GM21367 (cell line): ENCODE results near the gene LMBRD1.
A peak's percentile ranks its signal among the peaks of the same experiment; 100 is the strongest.
"Not testable (repeated sequence)": the region's sequence is repeated elsewhere in the genome, so short reads cannot be mapped to it uniquely, and the experiment has no call there.

Experiments used
- ATAC-seq: cut with Tn5 transposase; IDR thresholded peaks from one replicate; pipeline ENCODE4 v1.9.1; 2021; ENCODE audit not compliant: unreplicated experiment

The LMBRD1 gene

DNA sequence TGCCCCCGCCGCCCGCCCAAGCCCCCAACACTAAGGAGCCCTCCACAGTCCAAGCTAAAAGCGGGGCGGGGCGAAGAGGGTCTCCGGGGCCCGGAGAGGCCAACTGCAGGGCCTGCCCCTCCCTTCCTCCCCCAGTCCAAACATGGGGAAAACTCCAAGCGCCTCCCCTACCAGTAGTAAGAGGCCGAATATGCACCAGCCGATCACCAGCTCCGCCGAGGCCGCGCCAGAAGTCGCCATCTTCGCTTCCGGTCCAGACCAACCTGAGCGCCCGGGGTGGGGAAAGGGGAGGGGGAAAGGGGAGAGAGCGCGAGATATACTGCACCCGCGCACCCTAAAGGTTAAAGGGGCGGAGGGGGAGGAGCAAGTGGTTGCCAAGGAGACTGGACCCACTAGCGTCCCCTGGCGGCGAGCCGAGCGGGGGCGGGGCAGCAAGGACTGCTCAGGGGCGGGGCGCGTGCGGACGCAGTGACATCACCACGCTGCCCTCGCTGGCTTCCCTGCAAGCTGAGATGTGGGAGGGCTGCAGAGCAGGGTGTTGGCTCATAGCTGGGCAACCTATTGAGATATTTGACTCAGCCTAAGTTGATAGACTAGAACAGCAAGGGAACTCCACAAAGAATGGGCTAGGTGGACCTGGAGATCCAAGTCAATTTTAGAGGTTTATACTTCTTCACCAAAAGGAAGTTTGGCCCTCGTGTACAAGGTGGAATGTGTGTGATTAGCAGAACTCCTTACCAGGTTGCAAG is at the start of gene LMBRD1:
Gene LMBRD1, minus strand, starts transcription at position 369 of the 749 bp plus-strand sequence. Its CDS starts 129 bp downstream, at position 240.
- peak; percentile 96 for ATAC-seq

GRCh38 chr6:69846312-69846711 is 49.5 kb upstream of the LMBRD1 start:
- no peak for ATAC-seq

- ATAC-seq = no peak
These were observed 46.4 kb upstream of the LMBRD1 start for GRCh38 chr6:69843189-69843588.

DNA sequence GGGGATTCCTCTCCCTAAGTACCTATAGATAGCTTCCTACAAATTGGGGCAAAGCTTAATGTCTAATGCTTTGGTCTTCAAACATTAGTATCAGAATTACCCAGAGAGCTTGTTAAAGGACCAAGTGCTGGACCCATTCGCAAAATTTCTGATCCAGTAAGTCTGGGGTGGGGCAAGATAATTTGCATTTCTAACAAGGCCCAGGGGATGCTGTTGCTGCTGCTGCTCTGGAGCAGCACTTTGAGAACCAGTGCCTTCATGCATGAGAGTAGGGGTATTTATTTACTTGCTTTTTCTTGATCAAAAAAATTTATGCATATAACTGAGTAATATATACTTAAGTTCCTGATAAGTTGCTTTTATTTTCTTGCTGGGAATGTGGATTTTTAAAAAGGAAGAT is 45.1 kb upstream of the LMBRD1 start:
- no peak for ATAC-seq

- ATAC-seq = peak; percentile 84
These were observed 38.8 kb upstream of the LMBRD1 start for GRCh38 chr6:69835414-69836179.

- ATAC-seq = no peak
These were observed 35.7 kb upstream of the LMBRD1 start for GRCh38 chr6:69832558-69832957.

- ATAC-seq = no peak
These were observed 30.6 kb upstream of the LMBRD1 start for GRCh38 chr6:69827276-69827893.

DNA sequence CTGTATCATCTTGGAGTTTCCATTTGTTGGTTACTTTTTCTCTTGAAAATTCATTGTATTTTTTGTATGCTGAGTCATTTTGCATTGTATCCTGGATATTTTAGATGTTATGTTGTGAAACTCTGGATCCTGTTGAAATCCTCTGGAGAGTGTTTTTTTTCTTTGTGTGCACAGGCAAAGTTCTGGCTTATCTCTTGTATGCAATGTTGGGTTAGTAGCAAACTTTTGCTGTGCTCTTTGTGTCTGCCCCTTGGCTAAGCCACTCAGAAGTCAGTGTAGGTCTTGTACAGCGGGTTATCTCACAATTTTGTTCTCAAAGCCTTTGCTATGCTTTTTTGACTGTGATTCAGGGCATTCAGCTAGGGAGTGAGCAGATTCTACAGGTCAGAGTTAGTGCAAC is 29.1 kb upstream of the LMBRD1 start:
- ATAC-seq = no peak

- ATAC-seq = not testable (repeated sequence)
These were observed 27.5 kb upstream of the LMBRD1 start for GRCh38 chr6:69824355-69824754.

DNA sequence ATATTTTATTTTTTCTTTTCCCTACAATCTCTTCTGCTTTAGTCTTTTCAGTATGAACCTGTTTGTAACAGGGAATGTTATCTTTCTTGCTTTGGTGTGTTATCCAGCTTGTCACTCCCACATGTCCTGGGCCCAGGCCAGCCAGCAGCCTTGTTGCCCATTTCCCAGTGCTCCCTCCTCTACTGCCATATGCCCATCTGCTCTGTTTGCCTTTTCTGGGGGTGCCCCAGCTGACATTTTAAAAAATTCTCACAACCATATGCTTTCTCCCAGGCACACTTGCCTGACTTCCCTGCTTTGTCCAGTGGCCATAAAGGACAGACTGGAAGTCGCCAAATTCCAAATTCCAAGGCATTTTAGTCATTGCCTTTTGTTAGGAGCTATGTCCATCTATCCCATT is 23.6 kb upstream of the LMBRD1 start:
- ATAC-seq = no peak

DNA sequence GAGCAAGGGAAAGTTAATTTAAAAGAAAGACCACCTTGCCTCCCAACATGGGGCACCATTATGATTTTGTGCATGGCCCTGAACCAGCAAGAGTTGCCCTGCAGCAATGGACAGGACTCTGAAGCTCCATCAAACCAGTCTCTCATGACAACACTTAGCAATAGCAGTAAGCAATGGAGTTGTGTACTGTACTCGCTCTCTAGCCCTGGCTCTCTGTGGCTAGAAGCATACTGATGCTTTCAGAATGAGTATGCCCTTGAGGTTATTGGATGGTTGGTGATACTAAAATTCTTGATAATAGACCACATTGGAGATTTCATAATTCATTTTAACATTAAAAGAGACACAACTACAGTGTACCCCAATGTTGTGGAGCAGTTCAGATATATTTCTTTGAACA is 23.2 kb upstream of the LMBRD1 start:
- ATAC-seq = no peak

DNA sequence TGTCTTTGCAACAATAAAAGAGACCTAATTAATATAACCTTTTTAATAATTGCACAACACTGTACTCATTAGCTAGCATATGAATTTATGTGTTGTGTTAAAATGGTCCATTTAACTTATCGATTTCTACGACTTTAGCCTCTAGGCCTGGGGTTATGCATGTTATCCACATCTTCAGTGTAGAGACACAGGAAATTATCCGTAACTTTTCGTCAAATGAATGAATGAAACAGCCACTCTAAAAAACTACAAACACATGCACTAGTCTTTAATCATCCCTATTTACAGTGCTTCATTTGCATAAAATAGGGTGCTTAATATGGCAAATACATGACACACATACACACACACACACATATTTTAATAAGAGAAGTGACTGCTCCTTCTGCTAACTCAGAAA is 22.3 kb upstream of the LMBRD1 start:
- ATAC-seq = no peak

DNA sequence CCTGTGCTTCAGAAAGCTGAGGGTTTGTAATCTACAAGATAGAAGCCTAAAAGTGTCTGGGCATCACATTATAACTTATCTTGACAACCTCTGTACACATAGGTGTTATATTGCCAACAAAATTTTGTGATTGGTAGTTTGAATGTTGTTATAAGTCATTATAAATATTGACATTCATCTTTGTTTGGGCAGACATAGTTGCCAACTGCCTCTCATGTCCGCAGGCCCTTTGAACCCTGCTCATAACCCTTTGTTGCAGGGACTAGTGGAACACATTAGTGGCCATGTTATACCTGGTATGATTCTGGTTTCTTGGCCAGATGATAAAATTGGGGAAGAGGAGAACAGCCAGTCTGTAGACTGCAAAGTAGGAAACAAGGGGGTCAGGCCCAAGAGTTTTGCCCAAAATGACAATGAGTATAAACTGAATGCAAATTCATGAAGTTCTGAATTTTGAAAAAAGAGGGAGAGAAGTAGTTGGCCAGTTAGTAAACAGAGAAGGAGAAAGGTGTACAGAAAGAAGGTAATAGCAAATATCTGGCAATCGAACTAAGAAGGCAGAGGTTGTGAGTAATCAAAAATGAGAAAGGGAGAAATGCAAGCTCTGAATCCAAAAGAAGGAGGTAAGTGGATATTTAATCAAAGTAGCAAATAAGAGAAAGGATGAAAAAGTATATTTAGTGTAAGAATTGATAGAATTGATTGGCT is 21.6 kb upstream of the LMBRD1 start:
- ATAC-seq = no peak

DNA sequence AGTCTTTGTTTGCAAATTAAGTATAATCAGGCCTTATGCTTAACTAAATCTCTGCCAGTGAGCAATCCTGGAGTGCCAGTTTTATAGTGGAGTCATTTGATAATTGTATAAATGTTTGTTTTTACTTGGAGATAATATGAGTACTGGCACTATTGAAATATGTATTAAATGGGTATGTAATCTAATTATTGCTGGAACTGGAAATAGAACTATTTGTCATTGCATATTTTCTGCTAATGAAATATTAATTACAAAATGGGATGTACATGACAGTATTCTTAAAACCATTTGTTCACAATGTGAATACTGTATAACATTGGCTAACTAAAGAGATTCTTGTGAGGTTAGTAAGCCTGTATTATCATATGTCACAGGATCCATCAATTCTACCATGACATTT is 20.5 kb upstream of the LMBRD1 start:
- no peak for ATAC-seq

DNA sequence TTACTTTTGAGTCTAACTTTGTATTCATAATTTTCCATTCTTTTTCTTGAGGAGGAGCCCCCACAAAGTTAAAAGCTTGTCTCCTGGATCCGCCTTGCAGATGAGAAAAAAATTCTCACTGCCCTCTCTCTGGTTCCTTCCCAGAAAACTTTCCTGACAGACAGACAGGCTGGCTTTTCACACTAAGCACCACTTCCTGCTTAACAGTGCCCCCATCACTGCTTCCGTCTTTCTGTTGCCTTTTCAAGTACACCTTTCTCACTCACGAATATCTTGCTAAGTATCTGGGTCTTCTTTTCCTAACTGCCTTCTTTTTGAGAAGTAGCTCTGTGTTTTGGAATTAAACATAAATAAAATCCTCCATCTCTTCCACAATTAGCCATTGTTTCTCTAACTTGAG is 19.8 kb upstream of the LMBRD1 start:
- ATAC-seq = peak; percentile 37

GRCh38 chr6:69816026-69816425 is 19.2 kb upstream of the LMBRD1 start:
- ATAC-seq = peak; percentile 61

- no peak for ATAC-seq
These were observed 16.7 kb upstream of the LMBRD1 start for GRCh38 chr6:69813508-69813907.

- ATAC-seq = no peak
These were observed 16.1 kb upstream of the LMBRD1 start for GRCh38 chr6:69812746-69813427.

DNA sequence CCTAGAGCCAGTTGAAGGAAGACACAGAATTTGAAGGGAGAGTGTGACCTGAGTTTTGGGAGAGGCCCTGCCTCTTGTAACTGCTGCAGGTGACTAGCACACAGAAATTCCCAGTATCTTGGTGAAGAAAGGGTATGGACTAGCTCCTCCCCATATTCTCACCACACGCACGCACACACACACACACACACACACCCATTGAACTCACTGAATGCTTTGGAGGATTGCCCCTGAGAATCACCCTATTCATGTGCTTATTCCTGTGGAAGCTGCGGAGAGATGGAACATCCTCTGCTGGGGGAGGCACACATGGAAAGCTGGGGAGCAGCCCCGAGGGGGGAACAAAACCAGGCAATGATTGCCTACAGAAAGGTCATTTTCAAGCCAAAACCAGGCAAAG is 6.2 kb upstream of the LMBRD1 start:
- ATAC-seq = no peak

DNA sequence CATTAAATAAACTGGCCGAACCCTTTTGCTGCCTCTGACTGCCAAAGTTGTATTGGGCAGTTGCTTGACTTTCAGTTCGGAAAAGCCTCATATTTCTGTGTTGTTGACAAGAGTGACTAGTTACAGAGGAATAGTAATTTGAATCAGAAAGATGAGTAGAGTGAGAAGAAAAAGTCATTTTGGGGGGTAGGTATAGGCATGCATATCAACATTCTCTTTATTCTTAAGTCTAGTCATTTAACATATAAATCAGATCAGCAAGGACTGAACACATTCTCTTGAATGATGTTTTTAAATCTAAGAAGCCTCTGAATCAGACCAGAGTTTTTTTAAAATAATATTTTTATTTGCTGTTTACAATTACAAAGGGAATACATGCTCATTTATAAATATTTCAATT is 4.9 kb upstream of the LMBRD1 start:
- no peak for ATAC-seq

DNA sequence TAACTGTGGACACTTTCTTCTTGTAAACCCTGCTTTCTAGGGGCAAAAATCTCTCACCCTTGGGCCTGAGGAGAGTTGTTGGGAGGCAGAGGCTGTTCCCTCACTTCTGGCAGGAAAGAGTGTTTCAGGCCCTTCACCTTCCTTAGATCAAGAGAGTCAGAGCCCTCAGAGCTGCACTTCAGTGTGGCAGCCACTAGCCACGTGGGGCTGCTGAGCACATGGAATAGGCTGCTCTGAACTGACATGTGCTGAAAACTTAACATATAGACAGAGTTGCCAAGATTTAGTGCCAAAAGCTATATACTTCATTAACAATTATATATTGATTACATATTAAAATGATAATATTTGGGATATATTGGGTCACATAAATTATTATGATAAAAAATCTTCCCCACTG is 4.4 kb upstream of the LMBRD1 start:
- no peak for ATAC-seq
